GM12801 (cell line): Measurements from ENCODE around the gene TRABD2B.

Experiments used
- CTCF ChIP-seq: IDR thresholded peaks from one replicate; pipeline ENCODE4 v1.5.1; 2011; ENCODE audit warnings: control low read depth; ENCODE audit not compliant: insufficient read length; ENCODE audit errors: extremely low read depth

TRABD2B gene

GRCh38 chr1:47971385-47972160, 25.6 kb downstream of the TRABD2B start:
- no peak for TF ChIP-seq CTCF

- no peak for TF ChIP-seq CTCF
These were observed 26.3 kb downstream of the TRABD2B start for GRCh38 chr1:47970882-47971281.

GRCh38 chr1:47969478-47969877, 27.7 kb downstream of the TRABD2B start:
- no peak for TF ChIP-seq CTCF

GRCh38 chr1:47968556-47968888, 28.7 kb downstream of the TRABD2B start:
- TF ChIP-seq CTCF: no peak

GRCh38 chr1:47967864-47968555, 29.2 kb downstream of the TRABD2B start:
- TF ChIP-seq CTCF: no peak

- TF ChIP-seq CTCF: no peak
These were observed 31.4 kb downstream of the TRABD2B start for GRCh38 chr1:47965816-47966215.

- TF ChIP-seq CTCF: no peak
These were observed 32.5 kb downstream of the TRABD2B start for GRCh38 chr1:47964636-47965035.
